GM18498 (cell line): ENCODE data around the gene EXOSC1.
"Not testable (repeated sequence)": the region's sequence is repeated elsewhere in the genome, so short reads cannot be mapped to it uniquely, and the experiment has no call there.

Source experiments
- ATAC-seq: cut with Tn5 transposase; IDR thresholded peaks from one replicate; pipeline ENCODE4 v1.9.1; 2021; ENCODE audit warnings: mild to moderate bottlenecking, moderate library complexity; ENCODE audit not compliant: unreplicated experiment

EXOSC1 gene

GRCh38 chr10:97445722-97446639 lies at the start of gene EXOSC1, which contains the start of gene ZDHHC16:
Gene EXOSC1, minus strand, starts transcription at chr10:97446006. Its CDS starts 21 bp downstream, at chr10:97445985.
Gene ZDHHC16, plus strand, starts transcription at chr10:97446175. Its CDS starts 5,501 bp downstream, at chr10:97451676.
- peak; percentile 96 for ATAC-seq

DNA sequence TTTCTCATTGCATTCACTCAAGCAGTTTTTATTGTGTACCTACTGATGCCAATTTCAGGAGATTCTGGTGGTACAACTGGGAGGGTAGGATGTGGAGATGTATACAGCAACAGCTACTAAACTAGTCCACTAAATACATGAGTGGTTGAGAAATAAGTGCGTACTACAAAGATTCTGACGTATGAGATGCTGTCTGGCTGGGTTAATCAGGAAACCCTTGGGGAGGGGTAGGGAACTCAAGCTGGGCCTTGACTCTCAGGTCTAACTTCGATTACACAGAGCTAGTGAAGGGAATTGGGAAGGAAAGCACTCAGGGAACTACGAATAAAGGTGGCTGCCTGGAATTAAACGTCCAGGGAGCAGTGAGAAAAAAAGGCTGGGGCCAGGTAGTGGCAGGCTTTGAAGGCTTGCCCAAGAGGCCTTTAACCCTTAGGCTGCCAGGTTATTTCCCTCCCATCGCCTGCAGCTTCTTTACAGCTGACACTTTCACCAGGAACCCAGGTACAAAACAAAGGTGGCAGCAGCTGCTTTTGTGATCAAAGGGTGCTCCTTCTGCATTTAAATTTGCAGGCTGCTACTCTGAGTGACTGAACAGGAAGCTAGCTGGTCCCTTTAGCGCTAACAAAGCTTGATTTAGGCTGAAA lies 49.2 kb upstream of the EXOSC1 start:
- no peak for ATAC-seq

- no peak for ATAC-seq
These were observed 48.3 kb upstream of the EXOSC1 start for GRCh38 chr10:97494151-97494550.

- no peak for ATAC-seq
These were observed 44.8 kb upstream of the EXOSC1 start for GRCh38 chr10:97490592-97490991.

- no peak for ATAC-seq
These were observed 40.0 kb upstream of the EXOSC1 start for GRCh38 chr10:97485647-97486281.

GRCh38 chr10:97483921-97484320 lies 38.1 kb upstream of the EXOSC1 start:
- ATAC-seq = no peak

GRCh38 chr10:97483506-97483905 lies 37.7 kb upstream of the EXOSC1 start:
- ATAC-seq = no peak

- no peak for ATAC-seq
These were observed 36.6 kb upstream of the EXOSC1 start for GRCh38 chr10:97482381-97482780.

DNA sequence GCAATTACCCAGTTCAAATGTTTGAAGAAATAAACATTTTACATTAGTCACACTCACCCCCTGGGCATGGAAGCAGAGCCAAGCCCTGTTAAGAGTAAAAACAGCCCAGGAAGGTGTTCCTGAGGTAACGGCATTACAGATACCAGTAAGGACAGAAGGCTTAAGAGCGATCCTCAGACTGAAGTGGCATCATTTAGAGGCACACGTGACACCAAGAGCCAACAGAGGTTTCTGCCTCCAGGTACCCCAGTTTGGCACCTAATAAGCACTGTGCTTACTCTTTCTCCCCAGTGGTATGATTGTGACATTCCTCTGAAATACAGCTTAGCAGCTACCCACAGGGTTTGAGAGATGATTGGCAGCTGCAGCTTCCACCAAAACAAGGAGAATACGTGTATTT lies 35.3 kb upstream of the EXOSC1 start:
- no peak for ATAC-seq

GRCh38 chr10:97479939-97480338 lies 34.1 kb upstream of the EXOSC1 start:
- no peak for ATAC-seq

DNA sequence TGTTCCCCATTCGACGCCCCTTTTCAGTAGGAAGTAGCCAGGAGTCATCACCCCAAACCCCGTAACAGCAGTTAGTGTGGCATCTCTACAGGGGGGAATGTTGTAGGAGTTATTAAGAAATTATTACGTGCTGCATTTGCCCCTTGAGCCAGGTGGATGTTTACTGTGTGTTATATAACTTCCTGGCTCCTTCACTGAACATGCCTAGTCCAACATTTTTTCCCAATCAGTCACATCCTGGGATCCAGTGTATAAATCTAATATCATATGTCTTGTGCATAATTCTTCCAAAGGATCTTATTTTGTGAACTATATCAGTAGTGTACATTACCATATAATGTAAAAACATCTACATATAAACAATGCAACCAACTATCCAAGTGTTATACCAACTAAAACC lies 33.6 kb upstream of the EXOSC1 start:
- not testable (repeated sequence) for ATAC-seq

- ATAC-seq = no peak
These were observed 30.3 kb upstream of the EXOSC1 start for GRCh38 chr10:97475936-97476594.

DNA sequence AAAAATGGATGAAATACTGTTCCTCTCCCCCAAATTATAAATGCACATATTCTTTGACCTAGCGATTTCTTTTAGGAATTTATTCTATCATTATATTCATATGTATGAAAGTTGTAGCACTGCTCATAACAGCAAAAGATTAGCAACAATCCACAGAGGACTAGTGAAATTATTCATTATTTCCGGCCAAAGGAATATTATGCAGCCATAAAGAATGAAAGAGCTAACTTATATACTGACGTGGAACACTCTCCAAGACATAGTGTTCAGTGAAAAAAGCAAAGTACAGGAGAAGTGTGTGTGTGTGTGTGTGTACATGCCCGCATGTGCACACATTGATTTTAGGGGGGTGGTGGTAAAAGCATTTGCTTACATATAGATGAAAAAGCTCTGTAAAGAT lies 29.1 kb upstream of the EXOSC1 start:
- no peak for ATAC-seq

GRCh38 chr10:97468781-97469180 lies 23.0 kb upstream of the EXOSC1 start:
- ATAC-seq = not testable (repeated sequence)

- no peak for ATAC-seq
These were observed 22.4 kb upstream of the EXOSC1 start for GRCh38 chr10:97468162-97468561.

DNA sequence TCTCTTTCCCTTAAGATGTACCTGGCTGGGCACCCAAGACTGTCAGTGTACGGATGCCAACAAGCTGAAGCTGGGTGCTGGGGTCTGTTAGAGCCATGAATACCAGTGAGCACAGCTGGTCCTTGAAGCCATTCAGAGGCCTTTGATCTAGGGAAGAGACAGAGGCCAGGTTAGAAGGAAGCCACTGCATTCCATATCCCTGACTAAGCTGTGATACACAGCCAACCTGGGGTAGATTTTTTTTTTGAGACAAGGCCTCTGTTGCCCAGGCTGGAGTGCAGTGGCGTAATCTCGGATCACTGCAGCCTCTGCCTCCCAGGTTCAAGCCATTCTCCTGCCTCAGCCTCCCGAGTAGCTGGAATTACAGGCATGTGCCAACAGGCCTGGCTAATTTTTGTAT lies 20.9 kb upstream of the EXOSC1 start:
- ATAC-seq = no peak

DNA sequence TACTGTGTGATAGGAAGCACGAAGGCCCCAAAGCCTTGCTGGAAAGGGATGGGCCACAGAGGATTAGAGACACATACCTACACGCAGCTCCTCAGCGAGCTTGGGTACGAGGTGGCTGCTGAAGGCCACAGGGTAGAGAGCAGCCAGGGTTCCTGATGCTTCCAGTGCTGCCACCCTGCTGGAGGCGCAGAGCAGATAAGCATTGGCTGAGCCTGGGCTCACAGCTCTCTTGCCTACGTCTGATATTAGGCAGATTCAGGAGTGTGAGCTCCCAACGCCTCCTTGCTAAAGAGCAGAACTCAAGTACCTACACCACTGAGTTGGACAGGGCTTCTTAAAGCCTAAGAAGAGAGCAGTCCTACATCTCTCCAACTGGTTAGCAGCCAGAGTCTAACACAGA lies 20.2 kb upstream of the EXOSC1 start:
- no peak for ATAC-seq

DNA sequence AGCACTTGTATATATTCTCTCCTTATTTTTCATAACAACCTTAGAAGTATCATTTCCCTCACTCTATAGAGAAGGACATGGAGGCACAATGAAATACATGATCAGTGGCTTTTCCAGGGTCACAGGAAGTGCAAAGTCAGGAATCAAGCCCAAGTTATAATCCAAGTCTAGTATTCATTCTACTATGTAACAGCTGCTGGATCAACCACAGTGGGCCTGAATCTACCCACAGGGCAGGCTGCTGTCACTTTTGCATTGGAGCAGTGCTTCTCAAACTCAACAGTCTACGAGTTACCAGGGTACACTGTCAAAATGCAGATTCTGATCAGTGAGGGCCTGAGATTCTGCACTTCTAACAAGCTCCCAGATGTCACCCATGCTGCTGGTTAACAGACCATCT lies 18.4 kb upstream of the EXOSC1 start:
- no peak for ATAC-seq

DNA sequence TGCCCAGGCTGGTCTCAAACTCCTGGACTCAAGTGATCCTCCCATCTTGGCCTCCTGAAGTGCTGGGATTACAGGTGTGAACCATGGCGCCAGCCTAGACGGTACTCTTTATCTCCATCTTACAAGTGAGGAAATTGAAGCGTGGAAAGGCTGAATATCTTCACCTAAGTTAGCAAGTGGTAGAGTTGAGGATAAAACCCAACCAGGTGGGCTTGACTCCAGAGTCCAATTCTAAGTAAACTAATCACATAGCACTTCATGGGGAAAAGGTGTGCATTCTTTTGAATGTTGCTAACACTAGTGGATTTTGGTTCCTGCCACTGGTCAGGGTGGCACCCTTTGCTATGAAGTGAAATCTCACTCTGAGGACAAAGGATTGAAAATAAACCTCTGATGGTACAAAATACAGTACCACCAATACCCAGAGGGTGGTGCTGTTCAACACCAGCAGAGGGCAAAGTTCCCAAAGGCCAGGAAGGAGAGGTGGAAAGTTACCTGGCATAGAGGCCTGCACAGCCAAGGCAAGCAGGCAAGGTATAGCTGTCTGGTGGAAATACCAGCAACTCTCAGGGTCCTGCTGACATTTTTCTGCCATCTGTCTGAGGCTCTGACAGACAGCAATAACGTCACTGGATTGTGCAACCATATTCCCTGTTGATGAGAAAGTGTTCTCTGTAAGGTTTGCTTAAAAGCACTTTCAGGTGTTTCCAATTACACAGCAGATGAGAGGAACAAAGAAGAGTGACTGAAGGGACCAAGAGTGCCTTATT lies 17.7 kb upstream of the EXOSC1 start:
- no peak for ATAC-seq

DNA sequence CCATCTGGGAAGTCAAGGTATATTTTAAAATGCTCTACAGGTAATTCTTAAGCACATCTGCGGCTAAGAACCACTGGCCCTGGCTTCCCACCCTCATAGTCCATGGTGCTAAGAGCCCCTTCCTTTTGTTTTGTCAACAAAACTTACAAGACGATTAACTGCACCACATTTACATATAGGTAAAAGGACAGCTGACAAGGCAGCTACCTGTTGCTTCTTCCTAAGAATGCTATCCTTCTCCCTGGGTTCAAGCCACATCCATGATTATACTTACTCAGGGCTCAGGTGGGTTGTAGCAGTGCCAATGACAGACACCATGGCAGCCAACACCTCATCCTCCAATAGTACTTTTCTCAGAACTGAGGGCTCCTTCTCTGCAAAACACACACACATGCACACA lies 16.5 kb upstream of the EXOSC1 start:
- no peak for ATAC-seq
